ENCODE measurements around the gene TARBP1. TPM values are rescaled to one million over a fixed set of nuclear protein-coding genes. Genes with fewer than 3 reads are reported as not detected.

Gene TARBP1
- total RNA-seq, 4 donors from 2014 or later: 24.9 to 48.9 (median 34.4) TPM

- Histone ChIP-seq H3K4me1 (peaks cover 0 to 17% (median 0%) of the 10 kb centered on the region in 4 donors), H3K9me3 (no peaks in the 10 kb centered on the region), H3K4me3 (no peak overlapping the region), H3K27me3 (no peaks in the 10 kb centered on the region), H3K27ac (peak overlapping the region in 2 of 4 donors; percentile 37 to 75), H3K36me3 (no peaks in the 10 kb centered on the region)
- 84 to 87% methylated on average over 9 of the region's 9 CpGs for WGBS, 2 donors
- no peak for TF ChIP-seq CTCF (IDR thresholded peaks at IDR 0.05)
- TF ChIP-seq POLR2A (IDR thresholded peaks at IDR 0.05): no peak
- no peak for TF ChIP-seq EP300 (IDR thresholded peaks at IDR 0.05)
- DNase-seq (ENCODE audit: low spot score in 2 of 2): no peak
These were observed 9.4 kb upstream of the TARBP1 start for GRCh38 chr1:234488054-234489006.

GRCh38 chr1:234486858-234487840, 8.2 kb upstream of the TARBP1 start:
- Histone ChIP-seq H3K36me3 (no peaks in the 10 kb centered on the region), H3K4me3 (peak overlapping the region in 1 of 4 donors; percentile 14), H3K27me3 (no peaks in the 10 kb centered on the region), H3K4me1 (peaks cover 0 to 17% (median 0%) of the 10 kb centered on the region in 4 donors), H3K27ac (peak overlapping the region; percentile 22 to 75 (median 42)), H3K9me3 (no peaks in the 10 kb centered on the region)
- DNase-seq (ENCODE audit: low spot score in 2 of 2): peak in 1 of 2 donors; percentile 53
- TF ChIP-seq CTCF (IDR thresholded peaks at IDR 0.05): peak; percentile 58 to 83 (median 68)
- TF ChIP-seq POLR2A (IDR thresholded peaks at IDR 0.05): no peak
- TF ChIP-seq EP300 (IDR thresholded peaks at IDR 0.05): peak in 1 of 2 donors; percentile 39
- WGBS, 2 donors: 29 to 31% methylated on average over 12 of the region's 12 CpGs

GRCh38 chr1:234484991-234485739, 6.2 kb upstream of the TARBP1 start:
- H3K36me3 ChIP-seq: no peaks in the 10 kb centered on the region
- TF ChIP-seq EP300 (IDR thresholded peaks at IDR 0.05) (no peak), POLR2A (IDR thresholded peaks at IDR 0.05) (no peak)
- peak overlapping the region in 2 of 4 donors; percentile 18 to 24 for H3K27ac ChIP-seq
- no peak for DNase-seq (ENCODE audit: low spot score in 2 of 2)
- H3K27me3 ChIP-seq: no peaks in the 10 kb centered on the region
- peaks cover 0 to 17% (median 0%) of the 10 kb centered on the region in 4 donors for H3K4me1 ChIP-seq
- H3K9me3 ChIP-seq: no peaks in the 10 kb centered on the region
- 66 to 74% methylated on average over 17 of the region's 17 CpGs for WGBS, 2 donors
- H3K4me3 ChIP-seq: no peak overlapping the region

- Histone ChIP-seq H3K27ac (peak overlapping the region in 1 of 4 donors; percentile 24), H3K36me3 (no peaks in the 10 kb centered on the region), H3K4me1 (peaks cover 0 to 19% (median under 1%) of the 10 kb centered on the region in 4 donors), H3K27me3 (no peaks in the 10 kb centered on the region), H3K9me3 (no peaks in the 10 kb centered on the region), H3K4me3 (no peak overlapping the region)
- WGBS, 2 donors: 72 to 73% methylated on average over 3 of the region's 3 CpGs
- no peak for DNase-seq (ENCODE audit: low spot score in 2 of 2)
- TF ChIP-seq EP300 (IDR thresholded peaks at IDR 0.05) (no peak), POLR2A (IDR thresholded peaks at IDR 0.05) (no peak), CTCF (IDR thresholded peaks at IDR 0.05) (no peak)
These were observed 5.2 kb upstream of the TARBP1 start for GRCh38 chr1:234484218-234484617.

GRCh38 chr1:234481771-234482170, 2.8 kb upstream of the TARBP1 start:
- no peaks in the 10 kb centered on the region for H3K27me3 ChIP-seq
- no peaks in the 10 kb centered on the region for H3K36me3 ChIP-seq
- no peaks in the 10 kb centered on the region for H3K9me3 ChIP-seq
- 79 to 83% methylated on average over 5 of the region's 5 CpGs for WGBS, 2 donors
- no peak overlapping the region for H3K27ac ChIP-seq
- DNase-seq (ENCODE audit: low spot score in 2 of 2): no peak
- TF ChIP-seq CTCF (IDR thresholded peaks at IDR 0.05): no peak
- no peak for TF ChIP-seq POLR2A (IDR thresholded peaks at IDR 0.05)
- TF ChIP-seq EP300 (IDR thresholded peaks at IDR 0.05): no peak
- H3K4me3 ChIP-seq: no peak overlapping the region
- peaks cover 0 to 15% (median 6%) of the 10 kb centered on the region in 4 donors for H3K4me1 ChIP-seq

Measured in tibial nerve (tissue), 4 donors.